Mammary epithelial cell (primary cell): ENCODE measurements around the gene THPO.

Experiments used
- CTCF ChIP-seq, 2 donors: IDR thresholded peaks in 1 of 2; conservative IDR thresholded peaks in 1 of 2; 2 replicates each; pipeline ENCODE4 v1.5.1; 2011 to 2012; ENCODE audit warnings: inconsistent platforms in 2 of 2, low read length in 2 of 2, mild to moderate bottlenecking in 2 of 2, control low read depth in 1 of 2, low read depth in 1 of 2; ENCODE audit not compliant: insufficient read depth in 1 of 2; ENCODE audit errors: extremely low read depth in 1 of 2
- EZH2 ChIP-seq: IDR thresholded peaks from 2 replicates; pipeline ENCODE4 v1.6.1; 2012; ENCODE audit warnings: low read length, inconsistent platforms, borderline replicate concordance

- TF ChIP-seq EZH2 (no peak), CTCF (conservative IDR thresholded peaks at IDR 0.05 in 1 of 2, IDR thresholded peaks at IDR 0.05 in 1 of 2; ENCODE audit: extremely low read depth in 1 of 2, insufficient read depth in 1 of 2, low read depth in 1 of 2, low read length in 2 of 2) (no peak)
These were observed 27.4 kb downstream of the THPO start for GRCh38 chr3:184350618-184351017.
